Measurements from ENCODE around the gene COL10A1.

The COL10A1 gene

DNA sequence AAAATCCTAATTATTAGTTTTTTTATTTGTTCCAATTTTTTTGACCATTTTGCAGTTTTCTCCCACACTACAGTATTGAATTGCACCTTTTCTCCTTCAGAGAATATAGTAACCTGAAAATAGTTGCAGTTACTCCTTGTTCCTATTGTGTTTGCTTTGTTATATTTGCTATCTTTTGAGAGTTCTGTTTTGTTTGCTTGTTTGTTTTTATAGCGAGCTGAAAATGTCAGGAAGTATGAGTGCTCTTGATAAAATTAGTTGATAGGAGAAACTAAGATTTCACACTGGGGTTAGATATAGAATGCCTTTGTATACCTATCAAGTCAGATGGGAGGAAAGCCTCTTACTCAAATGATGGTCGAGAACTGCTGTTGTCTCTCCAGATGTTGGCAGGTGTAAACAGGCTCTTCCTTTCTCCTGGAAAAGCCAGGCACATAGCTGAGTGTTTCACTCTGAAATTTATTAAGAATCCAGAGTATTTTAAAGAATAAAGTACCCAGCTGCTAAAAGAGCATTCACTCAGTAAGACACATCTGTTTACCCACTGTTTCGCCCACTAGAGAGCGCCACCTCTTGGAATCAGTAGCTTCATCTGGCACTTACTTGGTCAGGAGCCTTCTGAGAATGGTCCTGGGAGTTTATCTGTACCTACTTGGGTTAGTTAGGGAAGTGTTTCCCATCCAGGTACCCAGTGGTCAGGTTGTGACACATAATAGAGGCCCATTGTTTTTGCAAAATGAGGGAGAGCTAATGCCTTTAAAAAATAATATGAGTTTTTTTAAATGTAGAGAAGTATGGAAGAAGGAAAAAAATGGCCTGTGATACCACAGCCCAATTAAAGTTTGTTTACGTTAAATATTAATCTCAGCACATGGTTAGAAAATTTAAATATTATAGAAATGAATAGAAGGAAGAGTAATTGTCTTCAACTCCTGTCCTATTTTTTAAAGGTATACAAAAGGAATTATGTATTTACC, 14.1 kb downstream of the COL10A1 start:
- no peaks in the 10 kb centered on the region for H3K79me2 ChIP-seq (ENCODE audit: insufficient read depth, low read length)
- no peaks in the 10 kb centered on the region for H3K9me3 ChIP-seq (ENCODE audit: insufficient read depth, low read length, severe bottlenecking)
- DNase-seq: peak; percentile 23
- H3K9ac ChIP-seq (ENCODE audit: low read depth, low read length): no peak overlapping the region
- H3K36me3 ChIP-seq (ENCODE audit: insufficient read depth, low read length): no peaks in the 10 kb centered on the region; the same call in 1 of the 2 replicates
- no peaks in the 10 kb centered on the region for H4K20me1 ChIP-seq (ENCODE audit: insufficient read depth, low read length)
- no peaks in the 10 kb centered on the region for H3K27me3 ChIP-seq (ENCODE audit: insufficient read depth, low read length, poor library complexity)
- H3K4me1 ChIP-seq (ENCODE audit: insufficient read depth, low read length): no peaks in the 10 kb centered on the region
- H3K27ac ChIP-seq (ENCODE audit: low read length): no peak overlapping the region
- ATAC-seq (ENCODE audit: insufficient read depth, low read depth): peak; percentile 71; the same call in 2 of the 3 replicates
- no peak overlapping the region for H3K4me3 ChIP-seq (ENCODE audit: low read depth in 1 of 2, low read length in 2 of 2)
- H3K4me2 ChIP-seq (ENCODE audit: insufficient read depth, low read length): no peak overlapping the region
- TF ChIP-seq EZH2 (IDR thresholded peaks at IDR 0.05; ENCODE audit: borderline replicate concordance, low read depth, low read length, severe bottlenecking): no peak
- TF ChIP-seq, protein P1, sequence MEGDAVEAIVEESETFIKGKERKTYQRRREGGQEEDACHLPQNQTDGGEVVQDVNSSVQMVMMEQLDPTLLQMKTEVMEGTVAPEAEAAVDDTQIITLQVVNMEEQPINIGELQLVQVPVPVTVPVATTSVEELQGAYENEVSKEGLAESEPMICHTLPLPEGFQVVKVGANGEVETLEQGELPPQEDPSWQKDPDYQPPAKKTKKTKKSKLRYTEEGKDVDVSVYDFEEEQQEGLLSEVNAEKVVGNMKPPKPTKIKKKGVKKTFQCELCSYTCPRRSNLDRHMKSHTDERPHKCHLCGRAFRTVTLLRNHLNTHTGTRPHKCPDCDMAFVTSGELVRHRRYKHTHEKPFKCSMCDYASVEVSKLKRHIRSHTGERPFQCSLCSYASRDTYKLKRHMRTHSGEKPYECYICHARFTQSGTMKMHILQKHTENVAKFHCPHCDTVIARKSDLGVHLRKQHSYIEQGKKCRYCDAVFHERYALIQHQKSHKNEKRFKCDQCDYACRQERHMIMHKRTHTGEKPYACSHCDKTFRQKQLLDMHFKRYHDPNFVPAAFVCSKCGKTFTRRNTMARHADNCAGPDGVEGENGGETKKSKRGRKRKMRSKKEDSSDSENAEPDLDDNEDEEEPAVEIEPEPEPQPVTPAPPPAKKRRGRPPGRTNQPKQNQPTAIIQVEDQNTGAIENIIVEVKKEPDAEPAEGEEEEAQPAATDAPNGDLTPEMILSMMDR (IDR thresholded peaks at IDR 0.05; ENCODE audit: borderline replicate concordance, extremely low read depth, low read length, poor library complexity, severe bottlenecking): peak; percentile 58
- H2AFZ ChIP-seq (ENCODE audit: low read depth, low read length): no peak overlapping the region

DNA sequence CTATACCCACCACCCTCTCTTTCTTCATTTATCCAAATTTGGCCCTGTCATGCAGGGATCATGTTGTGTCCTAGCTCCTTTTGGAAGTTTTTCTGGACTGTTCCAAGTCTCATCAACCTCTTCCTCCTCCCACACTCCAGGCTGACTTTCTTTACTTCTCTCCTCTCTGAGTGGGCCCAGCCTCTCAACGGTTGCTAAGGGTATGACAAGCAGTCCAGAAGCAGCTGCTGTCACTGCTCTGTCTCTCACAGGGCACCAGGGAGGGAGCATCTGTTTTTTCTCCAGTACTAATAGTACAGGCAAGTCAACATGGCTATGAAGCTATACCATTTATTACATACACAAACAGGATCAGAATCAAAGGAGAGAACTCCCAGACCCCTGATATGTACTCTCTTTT, 17.1 kb downstream of the COL10A1 start:
- TF ChIP-seq EZH2 (IDR thresholded peaks at IDR 0.05; ENCODE audit: borderline replicate concordance, low read depth, low read length, severe bottlenecking): no peak
- TF ChIP-seq, protein P1 (IDR thresholded peaks at IDR 0.05; ENCODE audit: borderline replicate concordance, extremely low read depth, low read length, poor library complexity, severe bottlenecking): no peak
- no peaks in the 10 kb centered on the region for H3K9me3 ChIP-seq (ENCODE audit: insufficient read depth, low read length, severe bottlenecking)
- no peaks in the 10 kb centered on the region for H4K20me1 ChIP-seq (ENCODE audit: insufficient read depth, low read length)
- ATAC-seq (ENCODE audit: insufficient read depth, low read depth) (0 out of 3 replicates have a peak, but pooled peaks have one; percentile 29), DNase-seq (no peak)
- no peak overlapping the region for H3K4me3 ChIP-seq (ENCODE audit: low read depth in 1 of 2, low read length in 2 of 2)
- H3K79me2 ChIP-seq (ENCODE audit: insufficient read depth, low read length): no peaks in the 10 kb centered on the region
- H3K36me3 ChIP-seq (ENCODE audit: insufficient read depth, low read length): no peaks in the 10 kb centered on the region; the same call in 1 of the 2 replicates
- H2AFZ ChIP-seq (ENCODE audit: low read depth, low read length): no peak overlapping the region
- H3K27ac ChIP-seq (ENCODE audit: low read length): no peak overlapping the region
- no peaks in the 10 kb centered on the region for H3K27me3 ChIP-seq (ENCODE audit: insufficient read depth, low read length, poor library complexity)
- no peak overlapping the region for H3K4me2 ChIP-seq (ENCODE audit: insufficient read depth, low read length)
- no peak overlapping the region for H3K9ac ChIP-seq (ENCODE audit: low read depth, low read length)
- no peaks in the 10 kb centered on the region for H3K4me1 ChIP-seq (ENCODE audit: insufficient read depth, low read length)

DNA sequence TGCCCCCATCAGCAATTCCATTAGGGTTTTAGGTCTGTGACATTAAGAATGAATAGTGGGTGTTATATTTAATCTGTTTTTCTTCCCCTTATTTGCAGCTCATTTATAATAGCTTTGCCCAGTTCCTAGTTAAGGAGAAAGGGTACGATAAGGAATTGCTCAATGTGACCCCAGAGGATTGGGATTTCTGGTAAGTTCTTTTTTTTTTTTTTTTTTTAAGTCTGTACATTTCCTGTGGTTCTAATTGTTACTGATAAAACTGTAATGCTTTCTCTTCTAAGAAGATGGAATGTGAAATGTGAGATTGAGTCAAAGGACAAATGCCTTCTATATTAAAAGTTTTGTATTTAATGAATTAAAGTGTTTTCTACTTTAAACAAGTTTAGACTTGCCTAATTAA, 19.8 kb downstream of the COL10A1 start:
- Histone ChIP-seq H3K27ac (ENCODE audit: low read length) (no peak overlapping the region), H4K20me1 (ENCODE audit: insufficient read depth, low read length) (no peaks in the 10 kb centered on the region), H3K79me2 (ENCODE audit: insufficient read depth, low read length) (no peaks in the 10 kb centered on the region), H3K4me1 (ENCODE audit: insufficient read depth, low read length) (peaks cover 8% of the 10 kb centered on the region), H3K9me3 (ENCODE audit: insufficient read depth, low read length, severe bottlenecking) (no peaks in the 10 kb centered on the region), H3K27me3 (ENCODE audit: insufficient read depth, low read length, poor library complexity) (no peaks in the 10 kb centered on the region), H3K36me3 (ENCODE audit: insufficient read depth, low read length) (no peaks in the 10 kb centered on the region; the same call in 1 of the 2 replicates), H3K4me2 (ENCODE audit: insufficient read depth, low read length) (no peak overlapping the region), H3K4me3 (ENCODE audit: low read depth in 1 of 2, low read length in 2 of 2) (no peak overlapping the region), H2AFZ (ENCODE audit: low read depth, low read length) (no peak overlapping the region), H3K9ac (ENCODE audit: low read depth, low read length) (no peak overlapping the region)
- DNase-seq (no peak), ATAC-seq (ENCODE audit: insufficient read depth, low read depth) (no peak)
- no peak for TF ChIP-seq EZH2 (IDR thresholded peaks at IDR 0.05; ENCODE audit: borderline replicate concordance, low read depth, low read length, severe bottlenecking)
- TF ChIP-seq, protein P1 (IDR thresholded peaks at IDR 0.05; ENCODE audit: borderline replicate concordance, extremely low read depth, low read length, poor library complexity, severe bottlenecking): no peak
